WI38 (cell line): ENCODE data around the gene AK2.

Experiments
- H3K4me3 ChIP-seq: 2 replicates; pipeline ENCODE4 v1.5.1; 2011; ENCODE audit warnings: low read depth, mild to moderate bottlenecking, control low read depth, low read length
- CTCF ChIP-seq: IDR thresholded peaks from 2 replicates; pipeline ENCODE4 v1.5.1; 2012; ENCODE audit warnings: low read depth, mild to moderate bottlenecking, control low read depth, low read length

AK2 gene

GRCh38 chr1:32960342-32960741 lies 76.3 kb downstream of the AK2 start:
- no peak overlapping the region for H3K4me3 ChIP-seq
- TF ChIP-seq CTCF = no peak

GRCh38 chr1:32958827-32959226 lies 77.9 kb downstream of the AK2 start:
- no peak for TF ChIP-seq CTCF
- no peak overlapping the region for H3K4me3 ChIP-seq
